ENCODE results near the gene SEC14L6.

- no peak for TF ChIP-seq CTCF (IDR thresholded peaks at IDR 0.05)
- TF ChIP-seq ZFX (IDR thresholded peaks at IDR 0.05; ENCODE audit: borderline replicate concordance), result no peak
These were observed 9.8 kb upstream of the SEC14L6 start for GRCh38 chr22:30556388-30556787.

All from 22Rv1 (cell line).